ENCODE measurements around the gene RPS6KA6. TPM values are rescaled to one million over a fixed set of nuclear protein-coding genes. Genes with fewer than 3 reads are reported as not detected.

The RPS6KA6 gene
- polyA plus RNA-seq (2012; rRNA removed) = 1.7 and 2.7 TPM in 2 replicates
- 2.5 and 2.9 TPM in 2 replicates for polyA plus RNA-seq (2012; cell fraction: cytosol; rRNA removed)
- 2.1 and 5.0 TPM in 2 replicates for polyA plus RNA-seq (2012; cell fraction: nucleus; rRNA removed)

GRCh38 chrX:84187533-84188319 lies at the start of gene RPS6KA6:
Gene RPS6KA6, minus strand, starts transcription at chrX:84188199. Its CDS starts 300 bp downstream, at chrX:84187899.
- CTCF ChIA-PET = interaction anchor here (0.6 to 1.2 kb wide), 2 partner anchors 15 to 141 kb away, joined by 4 read pairs; no protein-coding TSS in a partner anchor
- WGBS (ENCODE audit: low lambda C conversion rate) = 30% methylated on average over 18 of the region's 81 CpGs
- Histone ChIP-seq H3K9me3 (no peaks in the 10 kb centered on the region), H3K36me3 (replicated peaks in 1 of 2; ENCODE audit: control insufficient read depth in 1 of 2, insufficient read depth in 2 of 2, low read length in 1 of 2) (no peaks in the 10 kb centered on the region), H3K4me3 (ENCODE audit: low read depth in 2 of 2, low read length in 1 of 2) (peak within 1 kb of the TSS; percentile 66 to 68), H3K79me2 (ENCODE audit: insufficient read depth) (no peaks in the 10 kb centered on the region), H3K9me2 (0 out of 2 replicates have a peak, but pooled peaks cover 2% of the 10 kb centered on the region), H3K4me2 (peak within 1 kb of the TSS; percentile 72), H3K4me1 (ENCODE audit: control insufficient read depth in 1 of 2, insufficient read depth in 2 of 2, low read depth in 1 of 2, low read length in 1 of 2) (no peaks in the 10 kb centered on the region), H3F3A (replicated peaks; ENCODE audit: insufficient read depth) (no peaks in the 10 kb centered on the region), H4K20me1 (ENCODE audit: insufficient read depth) (no peaks in the 10 kb centered on the region), H3K9ac (peak within 1 kb of the TSS; percentile 56), H3K27me3 (ENCODE audit: insufficient read depth) (no peaks in the 10 kb centered on the region), H2AFZ (ENCODE audit: low read depth) (peak within 1 kb of the TSS; percentile 90), H3K27ac (ENCODE audit: low read depth in 2 of 2, low read length in 1 of 2) (peak within 1 kb of the TSS; percentile 21 to 62; a peak in 3 of 4 replicates)
- POLR2A ChIA-PET = no interaction called here
- TF ChIP-seq EZH2phosphoT487 (IDR thresholded peaks at IDR 0.05; ENCODE audit: borderline replicate concordance, low read depth) (no peak), NRF1 (IDR thresholded peaks at IDR 0.05; ENCODE audit: low read depth, low read length) (no peak), YY1 (IDR thresholded peaks at IDR 0.05; ENCODE audit: low read depth) (peak; percentile 59; the same call in 1 of the 2 replicates)
- peak; percentile 64 for DNase-seq

- 42% methylated on average over 3 of the region's 3 CpGs for WGBS (ENCODE audit: low lambda C conversion rate)
- H3K9ac ChIP-seq = no peak overlapping the region
- no peaks in the 10 kb centered on the region for H3F3A ChIP-seq (replicated peaks; ENCODE audit: insufficient read depth)
- H3K9me3 ChIP-seq = no peaks in the 10 kb centered on the region
- CTCF ChIA-PET = interaction anchor here (0.6 kb wide), 1 partner anchor 658 kb away, joined by 3 read pairs; no protein-coding TSS in a partner anchor
- H3K36me3 ChIP-seq (replicated peaks in 1 of 2; ENCODE audit: control insufficient read depth in 1 of 2, insufficient read depth in 2 of 2, low read length in 1 of 2) = no peaks in the 10 kb centered on the region
- H3K4me3 ChIP-seq (ENCODE audit: low read depth in 2 of 2, low read length in 1 of 2) = no peak overlapping the region
- POLR2A ChIA-PET = no interaction called here
- DNase-seq = no peak
- H3K27me3 ChIP-seq (ENCODE audit: insufficient read depth) = no peaks in the 10 kb centered on the region
- H3K4me2 ChIP-seq = no peak overlapping the region
- H3K9me2 ChIP-seq = no peaks in the 10 kb centered on the region
- no peaks in the 10 kb centered on the region for H4K20me1 ChIP-seq (ENCODE audit: insufficient read depth)
- no peak overlapping the region for H2AFZ ChIP-seq (ENCODE audit: low read depth)
- H3K4me1 ChIP-seq (ENCODE audit: control insufficient read depth in 1 of 2, insufficient read depth in 2 of 2, low read depth in 1 of 2, low read length in 1 of 2) = no peaks in the 10 kb centered on the region; a peak in 1 of 4 replicates
- no peak overlapping the region for H3K27ac ChIP-seq (ENCODE audit: low read depth in 2 of 2, low read length in 1 of 2)
- no peaks in the 10 kb centered on the region for H3K79me2 ChIP-seq (ENCODE audit: insufficient read depth)
- TF ChIP-seq TEAD4 (IDR thresholded peaks at IDR 0.05; ENCODE audit: borderline replicate concordance, insufficient read depth) = no peak
- no peak for TF ChIP-seq IRF3 (IDR thresholded peaks at IDR 0.05; ENCODE audit: low read depth, low read length)
- no peak for TF ChIP-seq JUND (IDR thresholded peaks at IDR 0.05)
- no peak for TF ChIP-seq ZBTB33 (IDR thresholded peaks at IDR 0.05; ENCODE audit: borderline replicate concordance, low read depth)
- no peak for TF ChIP-seq RFX5 (IDR thresholded peaks at IDR 0.05; ENCODE audit: low read length)
- no peak for TF ChIP-seq MAX (IDR thresholded peaks at IDR 0.05; ENCODE audit: low read depth)
- TF ChIP-seq CHD2 (IDR thresholded peaks at IDR 0.05; ENCODE audit: low read length, partially characterized antibody) = no peak
- no peak for TF ChIP-seq YY1 (IDR thresholded peaks at IDR 0.05; ENCODE audit: low read depth)
- no peak for TF ChIP-seq FOXM1 (IDR thresholded peaks at IDR 0.05; ENCODE audit: low read depth)
- TF ChIP-seq TCF12 (IDR thresholded peaks at IDR 0.05) = no peak
- TF ChIP-seq CTCF (IDR thresholded peaks at IDR 0.05) = no peak
- no peak for TF ChIP-seq REST (IDR thresholded peaks at IDR 0.05; ENCODE audit: low read depth, low read length)
- TF ChIP-seq USF2 (IDR thresholded peaks at IDR 0.05; ENCODE audit: borderline replicate concordance, low read depth, low read length) = no peak
Measured at GRCh38 chrX:84224741-84225140, 36.7 kb upstream of the RPS6KA6 start.

All from SK-N-SH (cell line).